Fibroblast of peridontal ligament (primary cell): Measurements from ENCODE around the gene MCM6.
"Not testable (repeated sequence)": the region's sequence is repeated elsewhere in the genome, so short reads cannot be mapped to it uniquely, and the experiment has no call there.

Source experiments
- DNase-seq: peaks from one replicate; pipeline ENCODE4 v3.0.0-alpha.2; 2010; ENCODE audit errors: extremely low read depth

The MCM6 gene

GRCh38 chr2:135821190-135821589 lies 55.1 kb downstream of the MCM6 start:
- DNase-seq: no peak

GRCh38 chr2:135820003-135820618 lies 56.1 kb downstream of the MCM6 start:
- DNase-seq: no peak

GRCh38 chr2:135818937-135819610 lies 57.2 kb downstream of the MCM6 start:
- no peak for DNase-seq

- no peak for DNase-seq
These were observed 58.3 kb downstream of the MCM6 start for GRCh38 chr2:135817951-135818350.

GRCh38 chr2:135817466-135817865 lies 58.8 kb downstream of the MCM6 start:
- DNase-seq: no peak

- no peak for DNase-seq
These were observed 61.0 kb downstream of the MCM6 start for GRCh38 chr2:135815269-135815668.

GRCh38 chr2:135812907-135813511 lies 63.2 kb downstream of the MCM6 start:
- DNase-seq: no peak

- not testable (repeated sequence) for DNase-seq
These were observed 68.4 kb downstream of the MCM6 start for GRCh38 chr2:135807874-135808273.

GRCh38 chr2:135803278-135803677 lies 73.0 kb downstream of the MCM6 start:
- no peak for DNase-seq

- no peak for DNase-seq
These were observed 73.9 kb downstream of the MCM6 start for GRCh38 chr2:135802350-135802749.

- DNase-seq: no peak
These were observed 75.5 kb downstream of the MCM6 start for GRCh38 chr2:135800513-135801460.

GRCh38 chr2:135799738-135800137 lies 76.5 kb downstream of the MCM6 start:
- no peak for DNase-seq

GRCh38 chr2:135798762-135799161 lies 77.5 kb downstream of the MCM6 start:
- DNase-seq: no peak

GRCh38 chr2:135798275-135798705 lies 78.0 kb downstream of the MCM6 start:
- DNase-seq: no peak

GRCh38 chr2:135797497-135798274 lies 78.6 kb downstream of the MCM6 start:
- peak; percentile 70 for DNase-seq

GRCh38 chr2:135796606-135797005 lies 79.6 kb downstream of the MCM6 start:
- DNase-seq: no peak

GRCh38 chr2:135795641-135796040 lies 80.6 kb downstream of the MCM6 start:
- DNase-seq: not testable (repeated sequence)

GRCh38 chr2:135792401-135793150 lies 83.7 kb downstream of the MCM6 start:
- DNase-seq: no peak

- peak; percentile 39 for DNase-seq
These were observed 84.6 kb downstream of the MCM6 start for GRCh38 chr2:135791418-135792190.

GRCh38 chr2:135790423-135790822 lies 85.8 kb downstream of the MCM6 start:
- DNase-seq: no peak
